HG03521 (cell line): ENCODE measurements around the gene ITGB1.
"Not testable (repeated sequence)": the region's sequence is repeated elsewhere in the genome, so short reads cannot be mapped to it uniquely, and the experiment has no call there.

ENCODE experiments used
- ATAC-seq: cut with Tn5 transposase; IDR thresholded peaks from one replicate; pipeline ENCODE4 v1.9.1; 2021; ENCODE audit warnings: mild to moderate bottlenecking, moderate library complexity; ENCODE audit not compliant: unreplicated experiment

The ITGB1 gene

GRCh38 chr10:32980558-32981468, 22.8 kb upstream of the ITGB1 start:
- peak; percentile 95 for ATAC-seq

DNA sequence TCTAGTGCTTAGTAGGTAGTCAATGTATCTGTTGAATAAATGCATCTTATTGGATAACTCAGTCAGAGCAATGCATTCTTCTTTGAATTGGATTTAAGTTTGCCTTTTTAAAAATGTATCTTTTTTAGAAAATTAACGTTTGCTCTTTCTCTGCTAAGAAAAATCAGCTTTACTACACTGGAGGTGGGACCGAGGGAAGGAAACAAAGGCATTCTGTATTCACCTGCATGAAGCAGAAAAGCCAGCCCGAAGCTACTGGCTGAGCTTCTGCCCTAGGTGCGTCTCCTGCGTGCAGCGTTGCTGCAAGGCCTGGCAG, 22.2 kb upstream of the ITGB1 start:
- no peak for ATAC-seq

GRCh38 chr10:32979719-32980118, 21.7 kb upstream of the ITGB1 start:
- not testable (repeated sequence) for ATAC-seq

- no peak for ATAC-seq
These were observed 21.0 kb upstream of the ITGB1 start for GRCh38 chr10:32979041-32979440.

DNA sequence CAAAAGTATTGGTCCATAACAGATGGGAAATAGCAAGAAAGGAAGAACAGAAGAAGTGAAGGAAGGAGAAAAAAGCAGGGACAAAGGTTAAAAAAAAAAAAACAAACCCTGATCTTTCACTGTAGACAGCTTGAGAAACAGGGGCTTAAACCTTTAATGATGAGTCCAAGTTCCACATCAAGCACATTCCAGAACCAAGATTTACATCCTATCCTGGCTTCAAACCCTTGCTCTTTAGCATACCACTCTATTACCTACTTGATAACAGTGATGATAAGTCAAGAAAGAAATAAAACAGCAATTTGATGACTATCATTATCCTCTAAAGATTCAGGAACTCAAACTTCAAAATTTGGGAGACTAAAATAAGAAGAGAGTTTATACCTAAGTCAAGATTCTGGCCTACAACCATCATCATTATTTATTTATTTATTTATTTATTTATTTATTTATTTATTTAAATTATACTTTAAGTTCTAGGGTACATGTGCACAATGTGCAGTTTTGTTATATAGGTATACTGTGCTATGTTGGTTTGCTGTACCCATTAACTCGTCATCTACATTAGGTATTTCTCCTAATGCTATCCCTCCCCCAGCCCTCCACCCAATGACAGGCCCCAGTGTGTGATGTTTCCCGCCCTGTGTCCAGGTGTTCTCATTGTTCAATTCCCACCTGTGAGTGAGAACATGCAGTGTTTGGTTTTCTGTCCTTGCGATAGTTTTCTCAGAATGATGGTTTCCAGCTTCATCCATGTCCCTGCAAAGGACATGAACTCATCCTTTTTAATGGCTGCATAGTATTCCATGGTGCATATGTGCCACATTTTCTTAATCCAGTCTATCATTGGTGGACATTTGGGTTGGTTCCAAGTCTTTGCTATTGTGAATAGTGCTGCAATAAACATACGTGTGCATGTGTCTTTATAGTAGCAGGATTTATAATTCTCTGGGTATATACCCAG, 20.1 kb upstream of the ITGB1 start:
- ATAC-seq: not testable (repeated sequence)

- no peak for ATAC-seq
These were observed 18.3 kb upstream of the ITGB1 start for GRCh38 chr10:32976338-32976737.

DNA sequence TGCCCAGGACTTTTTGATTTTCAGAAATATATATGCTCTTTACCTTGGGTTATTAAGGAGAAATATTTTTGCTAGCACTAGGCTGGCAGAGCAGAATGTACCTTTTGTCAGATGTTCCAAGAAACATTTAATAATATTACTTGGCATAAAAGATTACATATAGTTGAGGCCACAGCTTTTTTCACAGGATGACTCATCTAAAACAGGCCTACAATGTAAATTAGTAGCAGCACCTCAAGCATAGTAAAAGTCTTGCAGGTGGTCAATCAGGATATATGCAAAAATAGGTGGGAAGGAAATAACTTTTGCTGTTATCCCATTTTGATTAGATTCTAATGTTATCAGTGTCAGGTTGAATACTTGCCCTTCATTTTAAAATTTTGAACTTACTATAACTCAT, 14.9 kb upstream of the ITGB1 start:
- no peak for ATAC-seq

GRCh38 chr10:32972460-32972859, 14.4 kb upstream of the ITGB1 start:
- no peak for ATAC-seq

GRCh38 chr10:32971536-32972091, 13.6 kb upstream of the ITGB1 start:
- ATAC-seq: no peak

DNA sequence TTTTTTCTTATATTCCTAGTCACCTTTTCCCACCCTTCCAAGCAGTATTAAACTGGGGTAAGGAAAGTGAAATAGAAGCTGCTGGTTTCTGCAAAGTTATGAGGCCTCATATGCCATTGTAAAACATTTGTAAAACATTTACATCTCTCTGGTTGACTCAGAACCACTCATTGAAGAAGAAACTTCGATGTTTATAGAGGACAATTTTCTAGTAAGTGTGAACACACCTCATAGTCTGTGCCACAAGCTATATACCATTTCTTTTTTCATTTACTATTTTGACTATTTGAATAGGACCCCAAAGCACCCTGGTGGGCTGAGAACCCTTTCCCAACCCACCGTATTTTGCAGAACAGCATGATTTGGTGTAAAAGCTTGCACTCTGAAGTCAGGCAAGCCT, 12.9 kb upstream of the ITGB1 start:
- peak; percentile 50 for ATAC-seq

DNA sequence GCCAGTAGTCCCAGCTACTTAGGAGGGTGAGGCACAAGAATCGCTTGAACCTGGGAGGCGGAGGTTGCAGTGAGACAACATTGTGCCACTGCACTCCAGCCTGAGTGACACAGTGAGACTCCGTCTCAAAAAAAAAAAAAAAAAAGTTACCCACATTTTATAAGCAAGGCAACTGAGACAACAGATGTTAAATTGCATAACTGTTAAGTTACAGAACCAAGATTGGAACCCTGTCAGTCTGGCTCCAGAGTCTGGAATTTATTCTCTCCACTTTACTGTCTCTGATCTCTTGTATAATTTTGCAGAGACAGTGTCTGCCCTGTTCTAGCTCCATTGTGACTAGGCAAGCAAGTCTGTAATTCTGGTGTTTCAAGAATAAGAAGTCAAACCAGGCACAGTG, 6.2 kb upstream of the ITGB1 start:
- ATAC-seq: no peak

- ATAC-seq: no peak
These were observed 5.1 kb upstream of the ITGB1 start for GRCh38 chr10:32963096-32963495.

GRCh38 chr10:32962521-32962920, 4.5 kb upstream of the ITGB1 start:
- ATAC-seq: no peak

- ATAC-seq: no peak
These were observed 3.9 kb upstream of the ITGB1 start for GRCh38 chr10:32961895-32962369.

DNA sequence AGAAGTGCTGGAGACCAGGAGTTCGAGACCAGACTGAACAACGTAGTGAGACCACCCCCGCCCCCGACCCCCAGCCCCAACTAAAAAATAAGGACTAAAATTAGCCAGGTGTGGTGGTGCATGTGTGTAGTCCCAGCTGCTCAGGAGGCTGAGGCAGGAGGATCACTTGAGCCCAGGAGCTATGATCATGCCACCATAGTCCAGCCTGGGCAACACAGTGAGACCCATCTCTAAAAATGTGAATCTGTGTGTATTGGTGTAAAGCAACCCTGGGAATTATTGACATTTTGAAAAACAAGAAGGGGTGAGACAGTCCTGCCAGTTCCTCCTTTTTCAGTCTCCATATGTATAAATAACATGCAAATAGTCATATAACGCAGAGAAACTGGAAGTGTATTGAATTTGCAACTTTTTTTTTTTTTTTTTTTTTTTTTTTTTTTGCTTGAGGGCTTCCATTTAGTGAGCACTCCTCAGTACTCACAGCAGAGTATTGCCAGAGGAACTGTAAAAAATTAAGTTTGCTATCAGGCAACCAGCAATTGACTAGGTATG, 3.4 kb upstream of the ITGB1 start:
- ATAC-seq: no peak

- ATAC-seq: no peak
These were observed 2.0 kb upstream of the ITGB1 start for GRCh38 chr10:32960022-32960421.

GRCh38 chr10:32959006-32959920, 1.2 kb upstream of the ITGB1 start:
- no peak for ATAC-seq

DNA sequence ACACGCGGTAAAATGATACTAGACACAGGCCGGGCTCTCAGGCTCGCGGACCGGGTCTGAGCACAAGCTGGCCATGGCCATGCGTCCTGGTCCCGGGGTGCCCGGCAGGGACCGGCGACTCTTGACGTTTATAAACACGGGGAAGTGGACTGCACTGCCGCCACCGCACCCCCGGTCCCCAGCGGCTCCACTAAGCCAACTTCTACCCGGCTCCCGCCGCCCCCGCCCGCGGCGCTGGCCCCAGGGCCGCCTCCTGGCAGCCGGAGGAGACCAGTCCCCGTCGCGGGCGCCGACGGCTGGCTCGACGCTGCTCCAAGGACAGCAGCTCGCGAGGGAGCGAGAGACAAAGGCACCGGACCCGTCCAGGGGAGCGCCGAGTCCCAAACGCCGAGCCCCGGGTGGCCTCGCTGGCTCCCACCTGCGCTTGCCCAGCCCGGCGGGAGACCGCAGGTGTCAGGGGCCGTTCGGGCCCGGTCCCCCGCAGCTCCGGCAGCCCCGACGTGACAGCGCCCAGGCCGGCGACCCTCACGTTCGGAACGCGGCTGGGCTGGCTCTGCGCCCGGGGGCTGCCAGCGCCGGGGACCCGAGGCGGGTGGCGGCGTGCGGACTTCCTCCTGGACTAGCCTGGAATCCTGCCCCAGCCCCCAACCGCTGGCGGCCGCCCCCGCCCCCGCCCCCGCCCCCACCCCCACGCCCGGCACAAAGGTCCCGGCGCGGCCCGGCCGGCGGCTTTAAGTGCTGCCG, 517 bp downstream of the ITGB1 start:
- peak; percentile 25 for ATAC-seq
